ENCODE results near the gene GJB5. TPM values are rescaled to one million over a fixed set of nuclear protein-coding genes. Genes with fewer than 3 reads are reported as not detected.
A peak's percentile ranks its signal among the peaks of the same experiment; 100 is the strongest.

GJB5 gene
- total RNA-seq, 5 donors from 2014 or later (not counting 1 experiment from before 2014, with no cell fraction given): not detected

DNA sequence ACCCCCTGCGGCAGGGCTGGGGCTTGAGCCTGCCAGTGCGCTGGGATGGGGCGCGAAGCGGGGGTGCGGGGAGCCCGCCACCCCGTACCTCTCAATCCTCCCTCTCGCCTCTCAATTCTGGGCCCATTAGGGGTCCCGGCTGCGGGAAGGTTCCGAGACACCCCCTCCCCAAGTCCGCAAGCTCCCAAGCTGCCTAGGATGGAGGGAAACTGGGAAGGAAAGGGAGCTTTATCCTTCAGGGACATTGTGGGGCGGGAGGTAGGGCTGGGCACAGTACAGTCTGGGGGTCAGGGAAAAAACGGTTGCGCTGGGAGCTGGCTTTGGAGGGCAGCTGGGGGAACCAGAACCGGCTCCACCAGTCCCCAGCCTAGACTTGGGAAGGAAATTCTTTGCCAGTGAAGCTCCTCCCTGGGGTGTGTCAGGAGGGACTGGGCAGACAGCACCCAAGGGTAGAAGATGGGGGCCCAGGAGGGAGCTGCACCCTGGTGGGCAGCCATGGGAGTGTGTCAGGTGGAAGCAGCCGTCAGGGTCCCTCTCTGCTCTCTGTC is 27.1 kb downstream of the GJB5 start:
- Histone ChIP-seq H3K4me1 (ENCODE audit: control insufficient read depth in 1 of 2, extremely low read depth in 1 of 2, insufficient read depth in 2 of 2, low read length in 2 of 2) (peaks cover 0 to 14% of the 10 kb centered on the region in 2 experiments), H3K4me3 (ENCODE audit: control insufficient read depth in 1 of 2, extremely low read depth in 1 of 2, low read length in 1 of 2) (no peak overlapping the region), H3K9me3 (no peaks in the 10 kb centered on the region), H3K27me3 (replicated peaks in 1 of 2; ENCODE audit: control insufficient read depth in 2 of 2, extremely low read depth in 1 of 2, insufficient read depth in 2 of 2, low read length in 1 of 2) (peaks cover 7 to 79% of the 10 kb centered on the region in 2 experiments), H3K36me3 (ENCODE audit: control insufficient read depth in 2 of 2, extremely low read depth in 1 of 2, insufficient read depth in 1 of 2, low read length in 1 of 2) (no peaks in the 10 kb centered on the region), H3K27ac (ENCODE audit: low read length) (no peak overlapping the region)
- CTCF ChIA-PET: no interaction called here
- ATAC-seq (replicated peaks in 1 of 4) (no peak), DNase-seq (no peak)
- H3K4me1 Mint-ChIP-seq: peaks cover 4 to 7% (median 6%) of the 10 kb centered on the region in 3 donors
- peaks cover 57 to 61% of the 10 kb centered on the region in 2 donors for H3K27me3 Mint-ChIP-seq
- H3K4me3 Mint-ChIP-seq: peak overlapping the region in 1 of 3 donors; percentile 37
- WGBS (ENCODE audit: insufficient coverage): 25% methylated on average over 10 of the region's 18 CpGs
- no peaks in the 10 kb centered on the region for H3K9me3 Mint-ChIP-seq
- H3K27ac Mint-ChIP-seq: no peak overlapping the region
- POLR2A ChIA-PET: no interaction called here
- no peaks in the 10 kb centered on the region for H3K36me3 Mint-ChIP-seq

DNA sequence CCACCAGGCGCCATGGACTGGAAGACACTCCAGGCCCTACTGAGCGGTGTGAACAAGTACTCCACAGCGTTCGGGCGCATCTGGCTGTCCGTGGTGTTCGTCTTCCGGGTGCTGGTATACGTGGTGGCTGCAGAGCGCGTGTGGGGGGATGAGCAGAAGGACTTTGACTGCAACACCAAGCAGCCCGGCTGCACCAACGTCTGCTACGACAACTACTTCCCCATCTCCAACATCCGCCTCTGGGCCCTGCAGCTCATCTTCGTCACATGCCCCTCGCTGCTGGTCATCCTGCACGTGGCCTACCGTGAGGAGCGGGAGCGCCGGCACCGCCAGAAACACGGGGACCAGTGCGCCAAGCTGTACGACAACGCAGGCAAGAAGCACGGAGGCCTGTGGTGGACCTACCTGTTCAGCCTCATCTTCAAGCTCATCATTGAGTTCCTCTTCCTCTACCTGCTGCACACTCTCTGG is 29.9 kb downstream of the GJB5 start:
- no peaks in the 10 kb centered on the region for H3K9me3 ChIP-seq
- ChIA-PET CTCF (interaction anchor here in 1 of 2 donors (1.3 kb wide), 1 partner anchor 68 kb away, joined by 6 read pairs; no protein-coding TSS in a partner anchor), POLR2A (no interaction called here)
- peaks cover 0 to 14% of the 10 kb centered on the region in 2 experiments for H3K4me1 ChIP-seq (ENCODE audit: control insufficient read depth in 1 of 2, extremely low read depth in 1 of 2, insufficient read depth in 2 of 2, low read length in 2 of 2)
- Mint-ChIP-seq H3K9me3 (no peaks in the 10 kb centered on the region), H3K27me3 (peaks cover 42 to 43% of the 10 kb centered on the region in 2 donors), H3K36me3 (no peaks in the 10 kb centered on the region), H3K27ac (no peak overlapping the region), H3K4me3 (no peak overlapping the region), H3K4me1 (peaks cover 4 to 7% (median 6%) of the 10 kb centered on the region in 3 donors)
- ATAC-seq (replicated peaks in 1 of 4) (no peak), DNase-seq (no peak)
- no peaks in the 10 kb centered on the region for H3K36me3 ChIP-seq (ENCODE audit: control insufficient read depth in 2 of 2, extremely low read depth in 1 of 2, insufficient read depth in 1 of 2, low read length in 1 of 2)
- WGBS (ENCODE audit: insufficient coverage): 88% methylated on average over 28 of the region's 28 CpGs
- no peak overlapping the region for H3K4me3 ChIP-seq (ENCODE audit: control insufficient read depth in 1 of 2, extremely low read depth in 1 of 2, low read length in 1 of 2)
- H3K27ac ChIP-seq (ENCODE audit: low read length): no peak overlapping the region
- peaks cover 7 to 80% of the 10 kb centered on the region in 2 experiments for H3K27me3 ChIP-seq (replicated peaks in 1 of 2; ENCODE audit: control insufficient read depth in 2 of 2, extremely low read depth in 1 of 2, insufficient read depth in 2 of 2, low read length in 1 of 2)

DNA sequence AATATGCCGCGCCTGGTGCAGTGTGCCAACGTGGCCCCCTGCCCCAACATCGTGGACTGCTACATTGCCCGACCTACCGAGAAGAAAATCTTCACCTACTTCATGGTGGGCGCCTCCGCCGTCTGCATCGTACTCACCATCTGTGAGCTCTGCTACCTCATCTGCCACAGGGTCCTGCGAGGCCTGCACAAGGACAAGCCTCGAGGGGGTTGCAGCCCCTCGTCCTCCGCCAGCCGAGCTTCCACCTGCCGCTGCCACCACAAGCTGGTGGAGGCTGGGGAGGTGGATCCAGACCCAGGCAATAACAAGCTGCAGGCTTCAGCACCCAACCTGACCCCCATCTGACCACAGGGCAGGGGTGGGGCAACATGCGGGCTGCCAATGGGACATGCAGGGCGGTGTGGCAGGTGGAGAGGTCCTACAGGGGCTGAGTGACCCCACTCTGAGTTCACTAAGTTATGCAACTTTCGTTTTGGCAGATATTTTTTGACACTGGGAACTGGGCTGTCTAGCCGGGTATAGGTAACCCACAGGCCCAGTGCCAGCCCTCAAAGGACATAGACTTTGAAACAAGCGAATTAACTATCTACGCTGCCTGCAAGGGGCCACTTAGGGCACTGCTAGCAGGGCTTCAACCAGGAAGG is 30.5 kb downstream of the GJB5 start:
- DNase-seq (no peak), ATAC-seq (replicated peaks in 1 of 4) (no peak)
- Mint-ChIP-seq H3K4me3 (no peak overlapping the region), H3K27ac (no peak overlapping the region), H3K4me1 (peaks cover 4 to 7% (median 6%) of the 10 kb centered on the region in 3 donors), H3K36me3 (no peaks in the 10 kb centered on the region), H3K9me3 (no peaks in the 10 kb centered on the region), H3K27me3 (peaks cover 37 to 41% of the 10 kb centered on the region in 2 donors)
- ChIA-PET POLR2A (no interaction called here), CTCF (interaction anchor here in 1 of 2 donors (0.6 to 1.3 kb wide), 2 partner anchors 67 to 514 kb away, joined by 3 to 6 read pairs; no protein-coding TSS in a partner anchor)
- H3K36me3 ChIP-seq (ENCODE audit: control insufficient read depth in 2 of 2, extremely low read depth in 1 of 2, insufficient read depth in 1 of 2, low read length in 1 of 2): no peaks in the 10 kb centered on the region
- no peaks in the 10 kb centered on the region for H3K9me3 ChIP-seq
- H3K27ac ChIP-seq (ENCODE audit: low read length): no peak overlapping the region
- no peak overlapping the region for H3K4me3 ChIP-seq (ENCODE audit: control insufficient read depth in 1 of 2, extremely low read depth in 1 of 2, low read length in 1 of 2)
- 80% methylated on average over 14 of the region's 22 CpGs for WGBS (ENCODE audit: insufficient coverage)
- H3K4me1 ChIP-seq (ENCODE audit: control insufficient read depth in 1 of 2, extremely low read depth in 1 of 2, insufficient read depth in 2 of 2, low read length in 2 of 2): peaks cover 0 to 14% of the 10 kb centered on the region in 2 experiments
- H3K27me3 ChIP-seq (replicated peaks in 1 of 2; ENCODE audit: control insufficient read depth in 2 of 2, extremely low read depth in 1 of 2, insufficient read depth in 2 of 2, low read length in 1 of 2): peaks cover 5 to 75% of the 10 kb centered on the region in 2 experiments

DNA sequence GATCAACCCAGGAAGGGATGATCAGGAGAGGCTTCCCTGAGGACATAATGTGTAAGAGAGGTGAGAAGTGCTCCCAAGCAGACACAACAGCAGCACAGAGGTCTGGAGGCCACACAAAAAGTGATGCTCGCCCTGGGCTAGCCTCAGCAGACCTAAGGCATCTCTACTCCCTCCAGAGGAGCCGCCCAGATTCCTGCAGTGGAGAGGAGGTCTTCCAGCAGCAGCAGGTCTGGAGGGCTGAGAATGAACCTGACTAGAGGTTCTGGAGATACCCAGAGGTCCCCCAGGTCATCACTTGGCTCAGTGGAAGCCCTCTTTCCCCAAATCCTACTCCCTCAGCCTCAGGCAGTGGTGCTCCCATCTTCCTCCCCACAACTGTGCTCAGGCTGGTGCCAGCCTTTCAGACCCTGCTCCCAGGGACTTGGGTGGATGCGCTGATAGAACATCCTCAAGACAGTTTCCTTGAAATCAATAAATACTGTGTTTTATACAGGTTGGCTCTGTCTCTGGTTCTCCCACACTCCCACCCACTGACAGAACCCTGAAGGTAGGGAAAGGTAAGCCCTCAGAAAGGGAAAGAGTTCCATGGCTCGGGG is 31.1 kb downstream of the GJB5 start:
- Mint-ChIP-seq H3K36me3 (no peaks in the 10 kb centered on the region), H3K9me3 (no peaks in the 10 kb centered on the region), H3K4me1 (peaks cover 4 to 7% (median 6%) of the 10 kb centered on the region in 3 donors), H3K4me3 (no peak overlapping the region), H3K27me3 (peaks cover 40 to 41% of the 10 kb centered on the region in 2 donors), H3K27ac (no peak overlapping the region)
- POLR2A ChIA-PET: no interaction called here
- CTCF ChIA-PET: interaction anchor here in 1 of 2 donors (0.6 to 1.3 kb wide), 2 partner anchors 67 to 513 kb away, joined by 3 to 6 read pairs; no protein-coding TSS in a partner anchor
- Histone ChIP-seq H3K27me3 (replicated peaks in 1 of 2; ENCODE audit: control insufficient read depth in 2 of 2, extremely low read depth in 1 of 2, insufficient read depth in 2 of 2, low read length in 1 of 2) (peaks cover 3 to 76% of the 10 kb centered on the region in 2 experiments), H3K27ac (ENCODE audit: low read length) (no peak overlapping the region), H3K4me1 (ENCODE audit: control insufficient read depth in 1 of 2, extremely low read depth in 1 of 2, insufficient read depth in 2 of 2, low read length in 2 of 2) (peaks cover 0 to 14% of the 10 kb centered on the region in 2 experiments), H3K36me3 (ENCODE audit: control insufficient read depth in 2 of 2, extremely low read depth in 1 of 2, insufficient read depth in 1 of 2, low read length in 1 of 2) (no peaks in the 10 kb centered on the region), H3K4me3 (ENCODE audit: control insufficient read depth in 1 of 2, extremely low read depth in 1 of 2, low read length in 1 of 2) (no peak overlapping the region), H3K9me3 (no peaks in the 10 kb centered on the region)
- 42% methylated on average over 2 of the region's 4 CpGs for WGBS (ENCODE audit: insufficient coverage)
- ATAC-seq (replicated peaks in 1 of 4): peak in 2 of 4 experiments; percentile 8 to 16
- DNase-seq: no peak

DNA sequence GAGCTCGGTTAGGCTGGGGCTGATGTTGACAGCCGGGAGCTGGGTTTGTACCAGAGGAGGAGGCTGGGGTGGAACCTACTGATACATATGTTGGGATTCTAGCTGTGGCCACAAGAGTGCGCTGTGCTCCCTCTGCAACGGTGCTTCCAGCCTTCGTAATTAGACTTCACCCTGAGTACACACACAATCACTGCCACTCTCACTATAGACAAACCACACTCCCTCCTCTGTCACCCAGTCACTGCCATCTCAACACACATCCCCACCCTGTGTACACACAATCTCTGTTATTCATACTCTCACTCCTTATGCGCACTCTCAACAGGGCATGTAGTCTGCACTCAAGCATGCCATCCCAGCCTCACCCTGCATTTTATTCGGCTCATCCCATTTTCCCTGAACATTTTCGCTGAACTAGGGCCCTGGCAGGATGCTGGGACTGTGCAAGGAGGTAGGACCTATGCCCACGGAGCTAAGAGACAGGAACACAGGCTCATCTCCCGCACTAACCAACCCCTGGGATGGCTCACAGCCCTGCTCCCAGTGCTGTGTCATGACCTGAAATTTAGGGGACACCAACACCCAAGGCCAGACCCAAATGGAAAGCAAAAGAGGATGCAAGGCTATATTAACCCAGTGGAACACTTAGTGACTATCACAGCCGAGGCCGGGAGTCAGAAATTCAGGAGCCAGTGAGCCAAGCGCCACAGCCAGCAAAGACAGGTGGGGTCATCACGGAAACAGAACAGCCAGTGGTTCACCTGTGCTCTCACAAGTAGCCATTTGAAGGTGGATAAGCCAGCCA is 31.9 kb downstream of the GJB5 start:
- Histone ChIP-seq H3K27me3 (replicated peaks in 1 of 2; ENCODE audit: control insufficient read depth in 2 of 2, extremely low read depth in 1 of 2, insufficient read depth in 2 of 2, low read length in 1 of 2) (peaks cover 3 to 76% of the 10 kb centered on the region in 2 experiments), H3K4me1 (ENCODE audit: control insufficient read depth in 1 of 2, extremely low read depth in 1 of 2, insufficient read depth in 2 of 2, low read length in 2 of 2) (peaks cover 0 to 10% of the 10 kb centered on the region in 2 experiments), H3K9me3 (no peaks in the 10 kb centered on the region), H3K27ac (ENCODE audit: low read length) (no peak overlapping the region), H3K4me3 (ENCODE audit: control insufficient read depth in 1 of 2, extremely low read depth in 1 of 2, low read length in 1 of 2) (no peak overlapping the region), H3K36me3 (ENCODE audit: control insufficient read depth in 2 of 2, extremely low read depth in 1 of 2, insufficient read depth in 1 of 2, low read length in 1 of 2) (no peaks in the 10 kb centered on the region)
- H3K4me1 Mint-ChIP-seq: peaks cover 4 to 7% (median 6%) of the 10 kb centered on the region in 3 donors
- H3K9me3 Mint-ChIP-seq: no peaks in the 10 kb centered on the region
- 54% methylated on average over 12 of the region's 14 CpGs for WGBS (ENCODE audit: insufficient coverage)
- no peaks in the 10 kb centered on the region for H3K36me3 Mint-ChIP-seq
- ATAC-seq (replicated peaks in 1 of 4) (peak; percentile 74 to 85 (median 78)), DNase-seq (peak in 34 of 35 experiments; percentile 12 to 76 (median 50))
- POLR2A ChIA-PET: no interaction called here
- CTCF ChIA-PET: no interaction called here
- peaks cover 44 to 46% of the 10 kb centered on the region in 2 donors for H3K27me3 Mint-ChIP-seq
- H3K27ac Mint-ChIP-seq: no peak overlapping the region
- H3K4me3 Mint-ChIP-seq: no peak overlapping the region

All from T-cell (primary cell).